Stimulated activated CD8-positive, alpha-beta memory T cell treated with anti-CD3 and anti-CD28 coated beads, Interleukin-4, amount 100 ng/mL, for 24 hours (primary cell): ENCODE results near the gene ST7.

Experiments
- DNase-seq: peaks from one replicate; pipeline ENCODE4 v3.0.0-alpha.2; 2020; ENCODE audit warnings: low read depth

The ST7 gene

DNA sequence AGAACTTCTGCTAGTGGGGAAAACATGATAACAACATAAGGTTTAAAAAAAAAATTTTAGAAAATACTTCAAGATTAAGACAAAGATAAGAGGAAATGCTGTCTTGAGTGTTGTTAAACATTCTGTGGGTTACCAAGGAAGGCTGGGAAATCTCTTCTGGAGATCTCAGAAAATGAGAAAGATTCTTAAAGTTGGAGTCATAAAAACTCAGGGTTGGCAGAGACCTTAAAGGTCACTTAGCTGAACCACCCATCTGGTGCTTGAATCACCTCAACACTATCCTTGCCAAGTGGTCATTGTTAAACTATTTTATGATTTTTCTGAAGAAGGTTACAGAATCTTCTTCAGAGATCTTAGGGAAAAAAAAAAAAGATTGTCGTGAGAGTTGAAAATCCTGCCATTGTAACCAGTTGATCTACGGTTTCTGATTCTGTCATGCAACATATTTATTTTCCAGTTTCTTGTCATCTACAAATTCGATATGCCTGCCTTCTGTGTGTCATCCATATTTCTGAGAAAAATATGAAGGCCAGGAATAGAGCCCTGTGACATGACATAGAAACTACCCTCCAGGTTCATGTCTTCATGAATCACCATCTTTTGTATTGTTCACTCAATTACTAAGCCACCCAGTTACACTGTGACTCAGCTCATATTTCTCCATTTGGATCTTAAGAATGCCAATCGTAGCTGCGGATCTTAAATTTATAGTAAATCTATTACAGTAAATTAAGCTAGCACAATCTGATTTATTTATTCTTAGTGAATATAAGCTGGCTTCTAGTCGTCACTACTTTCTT lies 179.2 kb downstream of the ST7 start:
- DNase-seq = no peak

DNA sequence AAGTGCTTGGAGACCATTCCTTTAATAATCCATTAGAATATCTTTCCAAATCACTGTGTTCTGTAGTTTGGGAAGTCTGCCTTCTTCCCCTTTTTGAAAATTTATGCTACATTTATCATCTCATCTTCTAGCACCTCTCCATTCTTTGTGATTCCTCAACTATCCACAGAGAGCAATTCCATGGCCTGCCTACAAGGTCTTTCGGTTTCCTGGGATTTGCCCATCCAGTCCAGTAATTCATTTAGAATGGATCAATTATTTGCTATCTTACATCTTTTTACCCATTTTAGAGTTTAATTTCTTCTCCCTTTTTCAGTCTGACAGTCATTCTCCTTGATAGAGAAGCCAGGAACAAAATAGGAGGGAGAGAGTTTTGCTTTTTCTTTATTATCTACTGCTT lies 179.8 kb downstream of the ST7 start:
- DNase-seq = no peak

DNA sequence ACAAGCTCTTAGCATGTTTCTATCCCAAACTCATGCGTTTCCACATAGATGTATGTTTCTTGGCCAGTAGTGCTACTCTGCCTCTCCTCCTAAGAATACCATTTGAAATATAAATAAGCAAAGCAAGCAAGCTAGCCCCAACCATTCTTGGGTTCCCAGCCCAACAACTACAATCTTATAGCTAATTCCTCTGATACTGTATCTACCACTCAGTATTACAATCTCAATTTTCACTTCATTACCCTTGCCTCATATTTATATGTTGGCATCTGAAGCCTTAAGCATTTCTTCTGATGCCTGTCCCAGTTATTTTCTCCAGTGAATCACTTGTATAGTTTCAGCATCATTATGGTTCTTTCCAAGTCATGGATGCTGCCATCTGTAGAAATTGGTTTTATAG lies 181.1 kb downstream of the ST7 start:
- DNase-seq = no peak

DNA sequence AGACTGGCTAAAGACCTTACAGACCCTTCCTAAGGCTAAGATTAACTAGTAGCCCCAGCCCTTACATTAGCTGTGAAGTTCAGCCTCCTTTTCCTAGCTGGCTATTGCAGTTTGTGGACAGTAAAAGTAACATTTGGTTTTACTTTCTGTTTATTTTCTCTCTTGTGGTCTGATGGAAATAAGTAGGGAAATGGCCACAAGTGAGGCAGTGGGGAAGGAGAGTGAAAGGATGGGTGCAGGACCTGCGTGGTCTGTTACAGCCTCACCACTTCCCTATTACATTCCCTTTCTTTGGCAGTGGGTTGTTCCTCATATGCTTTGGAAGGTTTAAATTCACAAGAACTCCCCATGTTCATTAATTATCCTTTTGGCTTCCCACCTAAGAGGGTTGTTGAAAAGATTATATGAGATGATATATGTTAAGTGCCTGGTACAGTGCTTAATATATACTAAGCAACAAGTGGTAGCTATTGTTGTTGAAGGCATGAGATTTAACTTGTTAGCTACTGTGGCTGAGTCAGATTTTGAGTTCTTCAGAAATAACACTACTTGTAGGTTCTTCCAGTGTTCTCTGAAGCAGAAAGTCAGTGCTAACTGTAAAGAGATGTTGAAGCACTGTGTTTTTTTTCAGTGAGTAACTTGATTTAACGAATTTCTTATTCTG lies 181.7 kb downstream of the ST7 start:
- DNase-seq = no peak

DNA sequence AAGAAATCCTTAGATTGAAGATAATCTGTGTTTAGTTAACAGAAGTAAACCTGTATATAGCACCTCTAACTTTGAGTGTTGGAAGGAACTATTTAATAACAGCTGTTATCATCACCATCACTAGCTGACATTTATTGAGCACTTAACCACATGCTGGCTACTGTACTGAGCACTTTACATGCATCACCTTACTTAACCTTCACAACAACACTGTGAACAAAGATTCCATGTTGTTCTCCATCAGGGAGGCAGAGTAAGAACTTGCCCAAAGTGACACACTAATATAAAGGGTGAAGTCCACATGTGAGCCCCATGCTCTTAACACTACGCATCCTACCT lies 182.2 kb downstream of the ST7 start:
- DNase-seq = no peak

DNA sequence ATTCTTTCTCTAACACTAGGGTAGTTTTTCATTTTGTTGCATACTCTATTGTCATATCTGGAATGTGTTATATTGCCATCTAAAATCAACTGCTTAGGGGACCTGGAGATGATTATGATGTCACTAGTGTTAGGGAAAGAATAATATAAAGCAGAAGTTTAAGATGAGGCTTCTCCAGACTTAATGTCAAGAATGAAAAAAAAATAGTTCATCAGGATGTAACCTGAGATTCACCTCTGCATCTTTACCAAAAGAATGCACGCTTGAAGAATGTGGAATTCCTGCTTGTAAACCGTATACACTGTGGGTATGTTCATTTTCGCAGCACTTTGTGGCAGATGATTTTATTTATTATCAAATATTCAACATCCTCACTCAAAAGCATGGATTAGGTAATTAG lies 184.6 kb downstream of the ST7 start:
- DNase-seq = no peak

DNA sequence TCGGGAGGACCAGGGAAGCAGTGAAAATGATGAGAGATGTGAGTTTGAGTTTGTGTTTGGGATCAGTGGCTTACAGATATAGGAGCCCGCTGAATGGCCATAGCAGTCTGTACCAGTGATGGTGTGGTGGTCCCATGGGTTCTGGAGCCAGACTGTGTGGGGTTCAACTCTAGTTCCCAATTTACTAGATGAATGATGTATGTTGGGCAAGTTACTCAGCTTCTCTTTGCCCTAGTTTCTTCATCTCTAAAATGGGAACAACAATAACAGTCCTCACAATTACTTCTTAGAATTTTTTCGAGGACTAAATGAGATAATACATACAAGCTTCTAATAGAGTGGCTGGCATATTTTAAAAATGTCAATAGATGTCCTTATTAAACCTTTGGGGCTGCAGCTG lies 185.2 kb downstream of the ST7 start:
- DNase-seq = no peak

DNA sequence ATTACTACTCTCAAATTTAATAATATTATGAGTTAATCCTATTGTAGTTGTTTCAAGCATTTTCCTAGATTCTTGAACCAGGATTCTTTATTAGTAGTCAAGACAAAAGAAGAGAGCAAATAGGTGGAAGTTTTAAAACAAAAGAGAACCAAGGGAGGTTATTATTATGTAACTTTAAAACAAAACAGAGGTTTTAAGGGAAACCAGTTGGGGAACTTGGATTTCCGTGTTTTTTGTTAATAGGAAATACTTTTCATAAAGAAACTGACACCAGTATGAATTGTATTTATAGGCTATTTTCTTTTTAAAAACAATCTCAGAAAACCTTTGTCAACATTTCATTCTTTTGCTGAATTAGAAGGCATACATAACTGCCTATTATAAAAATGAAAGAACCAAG lies 185.7 kb downstream of the ST7 start:
- no peak for DNase-seq

DNA sequence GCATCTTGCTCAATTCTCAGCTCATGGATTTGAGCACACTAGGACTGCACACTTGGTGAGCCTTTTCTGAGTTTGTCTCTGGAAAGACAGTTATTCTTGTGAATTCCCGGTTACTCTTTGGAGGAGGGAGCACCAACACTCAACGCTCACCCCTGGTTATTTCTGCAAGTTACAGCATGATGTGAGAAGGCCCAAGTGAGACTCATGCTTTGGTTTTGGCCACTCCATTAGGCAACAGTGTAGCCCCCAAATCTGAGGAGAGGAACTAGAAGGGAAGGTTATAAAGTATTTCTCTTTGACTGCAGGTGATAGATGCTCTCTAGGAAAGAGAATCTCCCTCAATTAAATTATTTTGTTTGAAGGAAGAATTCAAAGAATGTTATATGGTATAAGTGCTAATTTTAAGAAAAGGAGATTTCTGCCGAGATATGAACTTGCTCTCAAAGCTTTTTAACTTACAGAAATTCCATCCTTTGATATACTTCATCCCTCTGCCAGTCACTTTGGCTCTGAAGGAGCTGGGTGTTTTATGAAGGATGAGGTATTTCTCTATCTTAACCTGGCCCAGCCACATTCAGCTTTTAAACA lies 186.2 kb downstream of the ST7 start:
- DNase-seq = no peak

DNA sequence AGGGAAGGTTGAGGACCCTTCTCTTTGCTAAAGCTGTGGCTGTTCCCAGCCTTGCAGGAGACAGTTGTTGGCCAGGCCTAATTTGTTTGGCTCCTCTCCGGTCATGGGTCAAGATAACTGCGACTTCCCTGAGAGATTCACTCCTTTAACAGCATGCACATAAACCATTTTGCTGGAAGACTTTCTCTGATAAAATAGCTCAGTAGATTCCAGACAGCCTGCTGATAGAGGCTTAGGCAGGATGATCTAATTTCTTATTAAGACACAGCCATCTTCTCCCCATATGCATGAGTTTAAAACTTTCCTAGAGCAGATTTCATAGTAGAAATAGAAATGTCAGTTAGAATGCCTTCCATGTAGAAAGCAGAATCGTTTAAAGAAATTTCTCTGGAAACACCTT lies 187.6 kb downstream of the ST7 start:
- DNase-seq = no peak

DNA sequence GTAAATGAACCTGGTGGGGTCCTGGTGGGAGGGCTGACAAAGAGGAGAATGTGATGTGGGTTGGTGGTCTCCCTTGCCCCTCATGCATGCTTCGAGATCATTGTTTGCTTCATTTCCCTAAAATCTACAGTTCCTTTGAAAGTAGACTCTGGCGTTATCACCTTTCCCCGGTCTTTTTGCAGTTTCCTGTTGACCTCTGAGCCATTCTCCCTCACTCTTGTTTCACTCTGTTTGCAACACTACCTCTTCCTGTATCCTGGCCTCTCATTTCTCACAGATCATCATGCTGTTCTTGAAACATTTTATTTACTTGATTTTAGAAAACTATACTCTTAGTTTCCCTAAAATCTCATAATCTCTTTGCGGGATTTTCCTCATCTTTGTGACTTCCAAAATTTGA lies 189.8 kb downstream of the ST7 start:
- DNase-seq = no peak

DNA sequence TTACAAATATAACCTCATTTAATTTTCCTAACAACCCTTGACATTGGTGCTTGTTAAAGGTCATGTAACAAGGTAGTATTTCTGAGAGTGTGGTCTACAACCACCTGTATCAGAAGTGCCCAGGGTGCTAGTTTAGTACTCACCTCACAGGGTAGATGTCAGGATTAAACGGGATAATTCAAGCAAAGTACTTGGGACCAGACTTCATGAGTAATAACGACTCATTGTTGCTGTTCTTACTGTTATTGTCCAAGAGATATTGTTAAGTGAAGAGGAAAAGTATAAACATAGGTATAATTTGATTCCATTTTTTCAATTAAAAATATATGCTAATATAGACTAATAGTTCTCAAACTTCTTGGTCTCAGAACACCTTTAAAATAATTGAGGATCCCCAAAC lies 190.3 kb downstream of the ST7 start:
- no peak for DNase-seq

DNA sequence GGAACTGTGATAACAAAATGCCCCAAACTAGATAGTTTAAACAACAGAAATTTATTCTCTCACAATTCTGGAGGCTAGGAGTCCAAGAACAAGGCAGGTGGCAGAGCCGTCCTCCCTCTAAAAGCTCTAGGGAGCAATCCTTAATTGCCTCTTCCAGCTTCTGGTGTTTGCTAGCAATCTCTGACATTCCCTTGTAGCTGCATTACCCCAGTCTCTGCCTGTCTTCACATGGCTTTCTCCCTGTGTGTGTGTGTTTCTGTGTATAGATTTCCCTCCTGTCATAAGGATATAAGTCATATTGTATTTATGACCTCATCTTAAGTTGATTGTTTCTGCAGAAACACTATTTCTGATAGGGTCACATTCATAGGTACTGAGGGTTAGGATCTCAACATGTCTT lies 192.0 kb downstream of the ST7 start:
- no peak for DNase-seq

DNA sequence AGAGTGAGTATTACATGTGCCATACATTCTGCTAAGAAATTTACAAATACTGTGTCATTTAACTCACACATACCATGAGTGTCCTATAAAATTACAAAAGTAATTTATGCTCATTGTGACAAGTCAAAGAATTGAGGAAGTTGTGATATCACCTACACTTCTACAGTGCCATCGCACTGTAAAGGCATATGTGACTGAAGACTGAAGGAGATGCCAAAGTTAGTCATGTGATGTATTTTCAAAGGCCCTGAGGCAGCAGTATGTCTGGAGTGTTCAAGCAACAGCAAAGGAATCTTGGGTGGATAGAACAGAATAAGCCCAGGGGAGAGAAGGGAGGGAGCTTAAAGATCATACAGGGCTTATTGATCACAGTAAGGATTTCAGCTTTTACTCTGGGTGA lies 192.8 kb downstream of the ST7 start:
- no peak for DNase-seq

DNA sequence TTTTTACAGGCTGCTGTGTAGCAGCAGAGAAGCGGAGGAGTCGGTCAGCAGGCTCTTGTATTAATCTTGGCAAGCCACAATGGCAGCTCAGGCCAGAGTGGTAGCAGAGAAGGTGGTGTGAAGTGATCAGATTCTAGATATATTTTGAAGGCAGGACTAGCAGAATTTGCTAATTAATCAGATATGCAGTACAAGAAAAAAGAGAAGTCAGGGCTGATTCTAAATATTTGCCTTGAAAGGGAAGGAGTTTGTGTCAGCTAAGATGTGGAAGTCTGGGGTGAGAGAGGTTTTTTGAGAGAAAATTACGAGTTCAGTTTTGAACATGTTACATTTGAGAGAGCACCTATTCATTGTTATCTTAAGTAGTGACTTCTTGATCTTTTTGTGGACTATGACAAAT lies 193.2 kb downstream of the ST7 start:
- no peak for DNase-seq

DNA sequence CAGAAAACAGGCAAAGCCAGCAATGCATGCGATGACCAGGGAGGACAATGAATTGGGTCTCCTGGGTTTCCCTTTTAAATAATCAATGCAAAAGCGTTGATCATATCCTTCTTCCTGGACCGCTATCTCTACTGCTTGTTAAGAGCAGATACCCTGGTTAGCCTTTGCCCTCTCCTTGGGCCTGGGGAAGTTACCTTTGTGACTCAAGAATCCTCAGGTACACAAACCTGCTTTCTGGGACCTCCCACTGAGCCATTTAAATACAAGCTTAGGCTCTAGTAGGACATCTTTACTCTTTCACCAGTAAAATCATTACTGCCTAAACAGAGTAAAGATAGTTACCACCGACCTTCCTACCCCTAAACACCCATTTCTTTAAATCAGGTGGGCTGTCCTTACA lies 195.7 kb downstream of the ST7 start:
- no peak for DNase-seq

DNA sequence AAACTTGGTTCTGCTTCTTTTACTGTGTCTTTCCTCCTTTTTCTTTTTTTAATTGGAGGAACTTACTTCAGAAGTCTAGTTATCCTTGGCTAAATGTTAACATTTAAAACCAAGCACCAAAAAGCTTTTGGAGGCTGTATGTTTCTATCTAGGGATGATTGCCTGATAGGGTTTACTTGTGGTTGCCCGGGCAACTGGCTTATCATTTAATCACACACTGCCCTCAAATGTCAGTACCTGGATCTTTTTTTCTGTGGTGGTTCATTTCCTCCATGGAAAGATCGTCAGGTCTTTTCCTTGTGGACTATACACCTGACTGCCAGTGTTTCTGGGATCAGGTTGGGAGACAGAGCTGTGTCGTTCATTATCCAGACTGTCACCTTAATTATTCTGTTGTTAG lies 196.4 kb downstream of the ST7 start:
- DNase-seq = no peak

DNA sequence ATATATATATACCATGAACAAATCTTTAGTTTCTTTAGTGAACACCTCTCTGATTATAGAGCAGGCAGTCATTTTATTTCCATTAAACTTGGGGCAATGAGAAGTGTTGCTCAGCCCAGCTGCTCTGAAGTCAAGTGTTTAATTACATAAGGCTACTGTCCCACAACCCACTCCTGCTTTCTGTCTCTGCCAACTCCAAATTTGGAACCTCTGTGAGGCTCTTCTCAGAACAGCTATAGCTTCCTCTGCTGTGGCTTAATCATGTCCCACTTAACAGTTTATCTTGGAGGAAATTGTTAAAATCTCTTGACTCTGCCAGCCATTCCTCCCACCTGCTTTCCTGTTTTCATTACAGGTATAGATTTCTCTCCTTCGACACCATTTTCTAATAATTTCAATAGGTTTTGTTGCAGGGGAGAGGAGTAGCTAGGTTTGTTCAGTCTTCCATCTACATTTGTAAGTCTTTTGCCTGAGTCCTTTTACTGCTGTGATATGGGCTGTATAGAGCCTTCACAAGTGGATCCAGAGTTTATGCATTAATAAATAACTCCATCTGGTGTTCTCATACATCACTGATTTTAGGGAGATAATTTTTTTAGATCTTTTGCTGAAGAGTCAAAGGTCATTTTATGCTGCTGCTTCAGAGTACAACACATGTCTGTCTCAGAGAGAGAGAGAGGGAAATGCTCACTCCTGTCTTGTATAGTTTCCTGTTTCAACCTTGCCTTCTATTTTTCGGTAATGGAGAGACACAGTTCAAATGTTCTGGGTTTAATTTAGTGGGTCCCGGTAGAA lies 199.1 kb downstream of the ST7 start:
- no peak for DNase-seq

DNA sequence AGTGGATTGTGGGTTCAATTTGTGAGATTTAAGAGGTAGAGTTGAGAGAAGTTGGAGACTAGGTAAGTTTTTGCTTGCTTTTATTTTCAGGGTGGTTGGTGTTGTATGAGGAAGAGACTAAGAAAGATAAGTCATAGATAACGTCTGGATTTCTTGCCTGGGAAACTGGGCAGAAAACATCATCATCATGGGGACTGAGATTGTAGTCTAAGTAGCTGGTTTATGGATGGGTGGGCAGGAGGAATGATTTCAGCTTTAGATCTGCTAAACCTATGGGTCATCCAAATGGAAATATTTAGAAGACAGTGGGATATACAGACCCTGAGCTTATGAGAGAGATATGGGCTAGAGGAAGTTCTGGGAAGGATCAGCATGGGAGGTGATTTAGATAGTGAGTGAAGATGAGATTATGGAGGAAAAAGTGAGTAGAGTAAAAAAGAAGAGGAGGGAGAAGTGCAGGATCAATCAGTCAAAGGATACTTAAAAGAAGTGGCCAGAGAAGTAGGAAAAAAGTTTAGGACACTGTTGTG lies 199.8 kb downstream of the ST7 start:
- no peak for DNase-seq

DNA sequence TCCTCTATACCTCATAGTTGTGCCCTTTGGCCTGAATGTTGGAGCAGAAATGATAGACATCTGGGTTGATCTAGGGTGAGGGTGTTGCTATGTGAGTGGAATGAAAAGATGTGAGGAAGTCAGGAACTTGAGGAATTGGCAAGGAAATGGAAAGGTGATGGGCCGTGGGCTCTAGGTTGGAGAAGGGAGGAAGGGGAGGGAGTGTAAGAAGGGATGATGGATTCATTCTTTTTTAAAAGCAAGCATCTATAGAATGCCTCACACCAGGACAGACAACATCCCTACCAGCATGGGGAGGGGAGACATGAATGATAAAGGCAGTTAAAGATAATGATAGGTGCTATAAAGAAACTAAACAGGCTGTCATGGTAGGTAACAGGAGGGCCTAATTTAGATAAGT lies 201.4 kb downstream of the ST7 start:
- no peak for DNase-seq

DNA sequence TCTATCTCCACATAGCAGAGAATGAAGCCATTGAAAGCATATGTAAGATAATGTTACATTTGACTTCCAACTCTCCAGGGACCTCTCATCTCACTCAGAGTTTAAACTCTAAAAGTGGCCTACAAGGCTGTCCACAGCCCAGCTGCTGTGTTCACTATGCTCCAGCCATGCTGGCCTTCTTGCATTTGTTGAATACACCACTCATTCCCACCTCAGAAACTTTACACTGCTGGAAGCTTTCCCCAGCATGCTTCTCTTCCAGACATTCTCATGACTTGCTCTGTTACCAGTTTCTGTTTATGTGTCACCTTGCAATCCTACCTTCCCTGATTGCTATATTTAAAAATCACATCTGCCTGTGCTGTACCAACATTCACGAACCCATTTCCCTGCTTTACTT lies 202.4 kb downstream of the ST7 start:
- DNase-seq = no peak
